Measurements from ENCODE around the gene YTHDF2.

YTHDF2 gene

GRCh38 chr1:28801461-28801860 is 64.7 kb downstream of the YTHDF2 start:
- DNase-seq (ENCODE audit: low read depth in 3 of 3), result no peak

GRCh38 chr1:28803051-28803450 is 66.3 kb downstream of the YTHDF2 start:
- no peak for DNase-seq (ENCODE audit: low read depth in 3 of 3)

- no peak for DNase-seq (ENCODE audit: low read depth in 3 of 3)
These were observed 66.9 kb downstream of the YTHDF2 start for GRCh38 chr1:28803662-28804061.

GRCh38 chr1:28804071-28804470 is 67.3 kb downstream of the YTHDF2 start:
- DNase-seq (ENCODE audit: low read depth in 3 of 3), result no peak

- no peak for DNase-seq (ENCODE audit: low read depth in 3 of 3)
These were observed 70.3 kb downstream of the YTHDF2 start for GRCh38 chr1:28807046-28807445.

- no peak for DNase-seq (ENCODE audit: low read depth in 3 of 3)
These were observed 71.2 kb downstream of the YTHDF2 start for GRCh38 chr1:28807986-28808385.

GRCh38 chr1:28811369-28811765 is 74.6 kb downstream of the YTHDF2 start:
- no peak for DNase-seq (ENCODE audit: low read depth in 3 of 3)

- no peak for DNase-seq (ENCODE audit: low read depth in 3 of 3)
These were observed 75.3 kb downstream of the YTHDF2 start, which contains the start of gene OPRD1 for GRCh38 chr1:28811766-28812668. OPRD1 (plus strand) TSS chr1:28812170; CDS start chr1:28812384, 214 bp downstream.

GRCh38 chr1:28812669-28813468 is 76.1 kb downstream of the YTHDF2 start:
- DNase-seq (ENCODE audit: low read depth in 3 of 3), result no peak

- DNase-seq (ENCODE audit: low read depth in 3 of 3), result no peak
These were observed 77.3 kb downstream of the YTHDF2 start for GRCh38 chr1:28813931-28814465.

- DNase-seq (ENCODE audit: low read depth in 3 of 3), result no peak
These were observed 78.9 kb downstream of the YTHDF2 start for GRCh38 chr1:28815533-28816185.

GRCh38 chr1:28817133-28817532 is 80.4 kb downstream of the YTHDF2 start:
- no peak for DNase-seq (ENCODE audit: low read depth in 3 of 3)

- no peak for DNase-seq (ENCODE audit: low read depth in 3 of 3)
These were observed 82.3 kb downstream of the YTHDF2 start for GRCh38 chr1:28819020-28819419.

All from stimulated activated CD4-positive, alpha-beta T cell treated with anti-CD3 and anti-CD28 coated beads, TNF-alpha, amount 100 ng/mL, for 4 hours (primary cell).